Neural progenitor cell (in vitro differentiated cells): ENCODE results near the gene TTC38. TPM values are rescaled to one million over a fixed set of nuclear protein-coding genes. Genes with fewer than 3 reads are reported as not detected.

ENCODE experiments used
- DNase-seq: peaks from one replicate; pipeline ENCODE4 v3.0.0-alpha.2; 2016; ENCODE audit warnings: low spot score
- H2AFZ ChIP-seq: fragments of 200-600 bp; sonication (generic); replicated peaks from 2 replicates; pipeline ENCODE4 v1.6.1; 2016; ENCODE audit warnings: antibody characterized with exemption
- H3F3A ChIP-seq: fragments of 200-600 bp; sonication (generic); 2 replicates; pipeline ENCODE4 v1.6.1; 2016; ENCODE audit warnings: antibody characterized with exemption, low read depth
- H3K27ac ChIP-seq: fragments of 200-600 bp; sonication (generic); 2 replicates; pipeline ENCODE4 v1.5.1; 2016; ENCODE audit warnings: mild to moderate bottlenecking
- H3K27me3 ChIP-seq: fragments of 200-600 bp; sonication (generic); 2 replicates; pipeline ENCODE4 v1.6.1; 2016; ENCODE audit warnings: mild to moderate bottlenecking, moderate library complexity
- H3K36me3 ChIP-seq: fragments of 200-600 bp; sonication (generic); 2 replicates; pipeline ENCODE4 v1.5.1; 2016
- H3K4me1 ChIP-seq: fragments of 200-600 bp; sonication (generic); 2 replicates; pipeline ENCODE4 v1.6.1; 2016; ENCODE audit warnings: mixed run types
- H3K4me2 ChIP-seq: fragments of 200-600 bp; sonication (generic); 2 replicates; pipeline ENCODE4 v1.6.1; 2016
- H3K4me3 ChIP-seq: fragments of 200-600 bp; sonication (generic); 2 replicates; pipeline ENCODE4 v1.5.1; 2016
- H3K79me2 ChIP-seq: fragments of 200-600 bp; sonication (generic); 2 replicates; pipeline ENCODE4 v1.6.1; 2016; ENCODE audit warnings: low read depth
- H3K9ac ChIP-seq: fragments of 200-600 bp; sonication (generic); 2 replicates; pipeline ENCODE4 v1.6.1; 2016
- H3K9me3 ChIP-seq: fragments of 200-600 bp; sonication (generic); 2 replicates; pipeline ENCODE4 v1.5.1; 2016; ENCODE audit warnings: low read depth
- H4K20me1 ChIP-seq: fragments of 200-600 bp; sonication (generic); 2 replicates; pipeline ENCODE4 v1.6.1; 2016; ENCODE audit warnings: low read depth
- H3K27ac Mint-ChIP-seq: 3 replicates; pipeline ENCODE4 v1.8.0; 2021; ENCODE audit warnings: mixed read lengths
- H3K27me3 Mint-ChIP-seq: 2 replicates; pipeline ENCODE4 v1.8.0; 2022; ENCODE audit warnings: low read depth, mild to moderate bottlenecking, inconsistent platforms, moderate library complexity, mixed read lengths; ENCODE audit not compliant: insufficient read depth
- H3K36me3 Mint-ChIP-seq: 3 replicates; pipeline ENCODE4 v1.8.0; 2021; ENCODE audit warnings: mixed read lengths
- H3K4me1 Mint-ChIP-seq: 3 replicates; pipeline ENCODE4 v1.8.0; 2021; ENCODE audit warnings: mixed read lengths
- H3K4me3 Mint-ChIP-seq: 3 replicates; pipeline ENCODE4 v1.8.0; 2021; ENCODE audit warnings: mild to moderate bottlenecking, moderate library complexity, mixed read lengths
- H3K9me3 Mint-ChIP-seq: 3 replicates; pipeline ENCODE4 v1.8.0; 2020; ENCODE audit warnings: mixed read lengths
- CTCF ChIP-seq: fragments of 200-600 bp; sonication (generic); IDR thresholded peaks from 2 replicates; pipeline ENCODE4 v1.5.1; 2017; ENCODE audit warnings: antibody characterized with exemption, mild to moderate bottlenecking
- EZH2 ChIP-seq: fragments of 200-600 bp; sonication (generic); IDR thresholded peaks from 2 replicates; pipeline ENCODE4 v1.6.1; 2017; ENCODE audit warnings: antibody characterized with exemption, mild to moderate bottlenecking, moderate library complexity
- EZH2phosphoT487 ChIP-seq: fragments of 200-600 bp; sonication (generic); IDR thresholded peaks from 2 replicates; pipeline ENCODE4 v1.6.1; 2017; ENCODE audit warnings: antibody characterized with exemption
- total RNA-seq: library from RNA; depleted of rRNA; stranded (reverse); fragments of >200 nt; gene quantifications from 2 replicates; pipeline ENCODE4 v1.2.3, GENCODE V29; 2015; ENCODE audit warnings: low replicate concordance

Gene TTC38
- total RNA-seq, 1 donor from 2014 or later: 41.0 TPM

GRCh38 chr22:46280999-46281623 lies 13.3 kb downstream of the TTC38 start:
- Histone ChIP-seq H3F3A (no peaks in the 10 kb centered on the region), H3K4me2 (no peak overlapping the region), H3K27me3 (no peaks in the 10 kb centered on the region), H3K4me3 (no peak overlapping the region), H2AFZ (no peak overlapping the region), H3K27ac (no peak overlapping the region), H3K9me3 (no peaks in the 10 kb centered on the region), H3K9ac (no peak overlapping the region), H4K20me1 (no peaks in the 10 kb centered on the region), H3K4me1 (no peaks in the 10 kb centered on the region), H3K79me2 (no peaks in the 10 kb centered on the region), H3K36me3 (no peaks in the 10 kb centered on the region)
- Mint-ChIP-seq H3K4me1 (no peaks in the 10 kb centered on the region), H3K27me3 (peaks cover 4% of the 10 kb centered on the region), H3K27ac (no peak overlapping the region), H3K9me3 (no peaks in the 10 kb centered on the region), H3K4me3 (no peak overlapping the region), H3K36me3 (peaks cover 14% of the 10 kb centered on the region)
- DNase-seq: no peak
- TF ChIP-seq CTCF: no peak
- TF ChIP-seq EZH2phosphoT487: no peak
- no peak for TF ChIP-seq EZH2

- Histone ChIP-seq H2AFZ (no peak overlapping the region), H3K9ac (no peak overlapping the region), H3K27me3 (no peaks in the 10 kb centered on the region), H3K79me2 (no peaks in the 10 kb centered on the region), H3K4me1 (no peaks in the 10 kb centered on the region), H3K27ac (no peak overlapping the region), H4K20me1 (no peaks in the 10 kb centered on the region), H3K36me3 (no peaks in the 10 kb centered on the region), H3K4me3 (no peak overlapping the region), H3F3A (no peaks in the 10 kb centered on the region), H3K9me3 (no peaks in the 10 kb centered on the region), H3K4me2 (no peak overlapping the region)
- no peak for DNase-seq
- H3K9me3 Mint-ChIP-seq: no peaks in the 10 kb centered on the region
- peaks cover 4% of the 10 kb centered on the region for H3K27me3 Mint-ChIP-seq
- H3K4me1 Mint-ChIP-seq: no peaks in the 10 kb centered on the region
- H3K27ac Mint-ChIP-seq: no peak overlapping the region
- H3K4me3 Mint-ChIP-seq: no peak overlapping the region
- peaks cover 10% of the 10 kb centered on the region for H3K36me3 Mint-ChIP-seq
- TF ChIP-seq EZH2phosphoT487 (no peak), EZH2 (no peak), CTCF (no peak)
Observed at GRCh38 chr22:46281866-46282678, 14.3 kb downstream of the TTC38 start.

- Histone ChIP-seq H3F3A (no peaks in the 10 kb centered on the region), H3K4me2 (no peak overlapping the region), H3K4me3 (no peak overlapping the region), H4K20me1 (no peaks in the 10 kb centered on the region), H3K4me1 (no peaks in the 10 kb centered on the region), H3K9me3 (no peaks in the 10 kb centered on the region), H3K36me3 (no peaks in the 10 kb centered on the region), H3K9ac (no peak overlapping the region), H2AFZ (no peak overlapping the region), H3K27ac (no peak overlapping the region), H3K79me2 (no peaks in the 10 kb centered on the region), H3K27me3 (no peaks in the 10 kb centered on the region)
- TF ChIP-seq CTCF (no peak), EZH2 (no peak), EZH2phosphoT487 (no peak)
- Mint-ChIP-seq H3K27me3 (peaks cover 2% of the 10 kb centered on the region), H3K4me1 (no peaks in the 10 kb centered on the region), H3K36me3 (peaks cover 6% of the 10 kb centered on the region), H3K9me3 (no peaks in the 10 kb centered on the region), H3K27ac (no peak overlapping the region), H3K4me3 (no peak overlapping the region)
- DNase-seq: no peak
Observed at GRCh38 chr22:46286006-46286405, 18.2 kb downstream of the TTC38 start.
